8988T (cell line): ENCODE data around the gene PYM1.

Source experiments
- DNase-seq: peaks from one replicate; pipeline ENCODE4 v3.0.0; 2011

The PYM1 gene

DNA sequence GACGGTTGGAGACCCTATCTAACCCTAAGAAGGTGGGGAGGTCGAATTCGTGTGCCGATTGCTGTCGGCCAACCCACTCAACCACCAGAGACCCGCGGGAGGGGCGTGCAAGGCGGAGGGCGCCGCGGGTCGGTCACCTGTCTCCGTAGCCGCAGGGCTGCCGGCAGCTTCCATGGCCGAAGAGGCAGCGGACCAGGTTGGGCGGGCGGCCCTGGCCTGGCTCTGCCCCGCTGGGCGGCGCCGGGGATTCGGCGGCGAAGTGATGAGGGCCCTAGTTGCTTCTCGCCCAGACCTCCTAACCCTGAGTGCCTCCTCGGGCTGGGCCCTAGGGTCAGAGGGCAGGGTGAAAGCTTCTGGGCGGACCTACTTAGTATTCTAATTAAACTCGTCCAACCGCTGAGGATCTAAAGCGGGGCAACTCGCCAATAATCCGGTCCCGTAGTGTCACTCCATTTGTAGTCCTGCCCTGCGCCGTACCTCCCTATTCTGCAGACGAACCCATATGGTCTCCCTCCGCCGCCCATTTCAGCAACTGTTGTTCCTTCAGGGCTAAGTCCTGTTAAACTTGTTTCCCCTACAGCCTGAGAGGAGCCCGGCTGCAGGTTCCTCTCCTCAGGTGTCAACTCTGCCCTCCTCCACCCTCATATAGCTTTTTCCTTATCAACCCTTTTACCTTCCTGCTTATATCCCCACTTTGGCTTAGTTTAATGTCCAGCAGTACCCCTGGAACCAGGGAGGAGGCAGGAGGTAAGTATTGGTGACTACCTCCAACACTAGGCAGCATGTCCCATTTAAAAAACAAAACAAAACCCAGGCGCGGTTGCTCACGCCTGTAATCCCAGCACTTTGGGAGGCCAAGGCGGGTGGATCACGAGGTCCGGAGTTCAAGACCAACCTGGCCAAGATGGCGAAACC is at the start of gene PYM1:
TSS of gene PYM1 (minus strand) at position 307 of the 915 bp plus-strand sequence. CDS start at position 174, 133 bp downstream.
- peak; percentile 57 for DNase-seq

DNA sequence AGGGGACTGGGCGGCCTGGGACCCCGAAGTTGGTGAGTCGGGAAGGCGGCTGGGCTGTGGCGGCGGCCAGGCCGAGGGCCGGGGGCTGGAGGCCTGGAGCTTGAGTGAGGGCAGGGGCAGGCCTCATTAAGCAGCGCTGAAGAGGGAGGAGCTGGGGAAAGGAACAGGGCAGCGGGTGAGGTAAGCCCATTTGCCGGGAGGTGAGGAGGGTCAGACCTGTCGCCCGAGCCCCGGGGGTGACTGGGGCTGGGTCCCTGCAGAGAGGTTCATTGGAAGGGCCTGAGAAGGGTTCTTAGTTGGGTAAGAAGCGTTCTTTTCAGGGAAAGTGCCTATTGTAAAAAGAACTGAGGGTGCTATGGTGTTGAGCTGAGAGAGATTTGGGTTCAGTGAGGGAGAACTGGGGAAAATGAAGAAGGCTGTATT is 46.6 kb upstream of the PYM1 start:
- DNase-seq: no peak

DNA sequence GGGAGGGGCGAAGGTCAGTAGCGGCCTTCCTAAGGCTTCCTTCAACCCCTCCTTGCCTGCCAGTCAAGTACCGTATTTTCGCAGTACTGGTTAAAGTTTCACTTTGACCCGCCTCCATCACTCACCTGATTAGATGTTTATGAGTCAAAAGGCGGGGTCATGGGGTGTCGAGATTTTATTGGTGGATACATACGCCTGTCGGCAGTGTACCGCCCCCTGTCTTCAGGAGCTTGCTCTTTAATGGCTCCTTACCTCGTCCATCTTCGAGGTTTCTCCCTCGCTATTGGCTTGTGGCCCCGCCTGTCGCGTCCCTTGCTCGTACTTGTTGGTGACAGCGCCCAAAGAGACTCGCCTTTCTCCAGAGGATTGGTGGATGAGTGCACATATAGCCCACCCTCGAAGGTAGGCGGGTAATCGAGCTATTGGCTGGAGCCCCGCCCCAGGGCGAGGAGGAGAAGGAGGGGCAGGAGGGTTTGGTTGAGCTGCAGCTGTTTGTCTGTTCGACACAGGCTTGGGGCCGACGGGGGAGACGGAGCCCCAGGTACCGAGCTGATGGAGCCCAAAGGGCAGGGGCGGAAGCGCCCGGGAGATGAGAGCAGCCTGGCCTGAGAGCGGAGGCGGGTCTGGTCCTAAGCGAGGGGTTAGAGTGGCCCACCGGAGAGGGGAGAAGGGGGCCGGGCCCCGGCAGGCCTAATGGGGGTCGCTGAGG is 46.1 kb upstream of the PYM1 start, which contains the start of gene RAB5B:
TSS of gene RAB5B (plus strand) at position 480 of the 709 bp plus-strand sequence. CDS start 12,883 bp downstream, outside the sequence.
- DNase-seq: peak; percentile 80

DNA sequence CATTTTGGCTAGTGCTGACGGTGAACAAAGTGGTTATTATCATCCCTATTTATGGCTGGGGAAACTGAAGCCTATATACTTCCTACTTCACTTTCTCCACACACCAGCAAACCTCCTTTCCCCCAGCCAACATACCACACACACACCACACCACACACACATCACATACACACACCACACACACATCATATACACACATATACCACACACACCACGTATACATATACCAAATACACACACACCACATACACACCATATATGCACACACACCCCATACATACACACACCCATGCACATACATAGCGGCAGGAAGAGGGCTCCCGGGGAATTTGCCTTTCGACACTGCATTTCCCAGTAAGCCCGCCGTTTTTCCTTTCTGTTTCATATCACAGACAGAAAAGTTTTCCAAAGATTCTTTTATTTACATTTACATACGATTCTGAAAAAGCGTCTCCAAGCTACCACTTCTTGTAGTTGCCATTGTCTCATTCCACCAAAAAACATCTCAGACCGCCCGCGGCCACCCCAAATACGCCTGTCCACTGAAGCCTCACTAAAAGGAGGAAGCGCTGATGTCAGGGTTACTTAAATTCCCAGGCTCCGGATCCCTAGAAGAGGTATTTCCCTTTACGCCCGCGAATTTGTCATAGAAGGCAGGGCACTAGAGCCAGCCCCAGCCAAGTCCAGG is 45.4 kb upstream of the PYM1 start:
- no peak for DNase-seq

DNA sequence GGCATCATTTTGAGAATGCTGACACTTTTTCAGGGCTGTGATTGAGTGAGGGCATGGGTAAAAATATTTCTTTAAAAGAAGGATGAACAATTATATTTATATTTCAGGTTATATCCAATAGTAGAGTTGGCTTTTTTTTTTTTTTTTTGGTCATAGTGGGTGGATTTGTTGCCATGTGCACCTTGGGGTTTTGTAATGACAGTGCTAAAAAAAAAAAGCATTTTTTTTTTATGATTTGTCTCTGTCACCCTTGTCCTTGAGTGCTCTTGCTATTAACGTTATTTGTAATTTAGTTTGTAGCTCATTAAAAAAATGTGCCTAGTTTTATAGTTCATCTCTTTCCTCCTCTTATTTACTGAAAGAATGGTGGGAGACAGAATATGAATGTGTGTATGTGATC is 44.8 kb upstream of the PYM1 start:
- no peak for DNase-seq

DNA sequence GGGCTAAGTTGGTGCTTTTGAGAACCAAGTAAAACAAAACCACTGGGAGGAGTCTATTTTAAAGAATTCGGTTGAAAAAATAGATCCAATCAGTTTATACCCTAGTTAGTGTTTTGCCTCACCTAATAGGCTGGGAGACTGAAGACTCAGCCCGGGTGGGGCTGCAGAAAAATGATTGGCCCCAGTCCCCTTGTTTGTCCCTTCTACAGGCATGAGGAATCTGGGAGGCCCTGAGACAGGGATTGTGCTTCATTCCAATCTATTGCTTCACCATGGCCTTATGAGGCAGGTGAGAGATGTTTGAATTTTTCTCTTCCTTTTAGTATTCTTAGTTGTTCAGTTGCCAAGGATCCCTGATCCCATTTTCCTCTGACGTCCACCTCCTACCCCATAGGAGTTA is 44.3 kb upstream of the PYM1 start:
- no peak for DNase-seq

DNA sequence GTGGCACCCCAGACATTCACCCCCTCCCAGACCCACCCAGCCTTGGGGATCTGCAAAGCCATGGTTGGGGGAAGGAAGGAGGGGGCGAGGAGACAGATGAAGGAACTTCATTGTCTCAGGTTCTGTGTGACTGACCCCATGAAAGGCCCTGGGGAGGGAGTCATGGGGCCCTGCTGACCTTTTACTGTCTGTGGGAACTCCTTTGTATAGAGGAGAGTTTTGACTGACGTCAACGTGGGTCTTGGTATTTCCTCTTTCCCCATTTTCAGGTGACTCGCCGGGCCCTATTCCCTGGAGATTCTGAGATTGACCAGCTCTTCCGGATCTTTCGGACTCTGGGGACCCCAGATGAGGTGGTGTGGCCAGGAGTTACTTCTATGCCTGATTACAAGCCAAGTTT is 43.1 kb upstream of the PYM1 start:
- no peak for DNase-seq

DNA sequence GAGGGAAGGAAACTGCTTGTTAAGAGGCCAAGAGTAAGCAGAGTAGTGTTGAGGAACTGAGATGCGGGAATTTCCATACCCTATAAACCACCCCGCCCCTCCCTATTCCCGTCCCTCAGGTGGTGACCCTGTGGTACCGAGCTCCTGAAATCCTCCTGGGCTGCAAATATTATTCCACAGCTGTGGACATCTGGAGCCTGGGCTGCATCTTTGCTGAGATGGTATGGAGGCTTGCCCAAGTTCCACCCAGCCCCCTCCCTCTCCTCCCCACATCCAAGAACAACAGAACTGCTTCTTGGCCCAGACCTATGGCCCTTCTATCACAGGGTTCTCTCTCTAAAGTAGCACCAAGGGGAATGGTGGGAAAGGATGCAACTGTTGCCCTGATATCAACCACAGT is 41.7 kb upstream of the PYM1 start:
- DNase-seq: no peak

DNA sequence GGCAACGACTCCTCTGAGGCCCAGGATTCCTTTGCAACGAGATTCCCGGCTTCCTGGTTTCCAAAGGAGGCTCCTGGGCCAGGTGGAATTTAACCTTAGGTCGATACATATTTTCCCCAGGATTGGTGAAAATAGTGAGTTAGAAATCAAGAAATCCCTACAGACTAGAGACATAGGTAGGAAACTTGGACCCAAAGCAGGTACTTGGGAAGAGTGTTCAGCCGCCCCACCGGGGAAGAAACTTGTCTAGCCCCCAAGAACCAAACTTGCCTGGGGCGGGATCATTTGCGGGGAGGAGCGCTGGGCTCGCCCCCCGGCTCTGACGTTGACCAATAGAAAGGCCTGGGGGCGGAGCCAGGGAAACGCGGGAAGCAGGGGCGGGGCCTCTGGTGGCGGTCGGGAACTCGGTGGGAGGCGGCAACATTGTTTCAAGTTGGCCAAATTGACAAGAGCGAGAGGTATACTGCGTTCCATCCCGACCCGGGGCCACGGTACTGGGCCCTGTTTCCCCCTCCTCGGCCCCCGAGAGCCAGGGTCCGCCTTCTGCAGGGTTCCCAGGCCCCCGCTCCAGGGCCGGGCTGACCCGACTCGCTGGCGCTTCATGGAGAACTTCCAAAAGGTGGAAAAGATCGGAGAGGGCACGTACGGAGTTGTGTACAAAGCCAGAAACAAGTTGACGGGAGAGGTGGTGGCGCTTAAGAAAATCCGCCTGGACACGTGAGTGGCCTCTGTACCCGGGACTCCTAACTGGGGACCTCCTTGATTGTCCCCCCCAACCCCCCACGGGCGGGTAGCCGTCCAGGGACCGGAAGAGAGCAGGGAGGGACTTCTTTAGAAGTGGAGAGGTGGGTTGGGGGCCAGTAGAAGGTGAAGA is 39.0 kb upstream of the PYM1 start, which contains the start of gene CDK2:
TSS of gene CDK2 (plus strand) at position 423 of the 874 bp plus-strand sequence. CDS start at position 602, 179 bp downstream.
- DNase-seq: peak; percentile 77

DNA sequence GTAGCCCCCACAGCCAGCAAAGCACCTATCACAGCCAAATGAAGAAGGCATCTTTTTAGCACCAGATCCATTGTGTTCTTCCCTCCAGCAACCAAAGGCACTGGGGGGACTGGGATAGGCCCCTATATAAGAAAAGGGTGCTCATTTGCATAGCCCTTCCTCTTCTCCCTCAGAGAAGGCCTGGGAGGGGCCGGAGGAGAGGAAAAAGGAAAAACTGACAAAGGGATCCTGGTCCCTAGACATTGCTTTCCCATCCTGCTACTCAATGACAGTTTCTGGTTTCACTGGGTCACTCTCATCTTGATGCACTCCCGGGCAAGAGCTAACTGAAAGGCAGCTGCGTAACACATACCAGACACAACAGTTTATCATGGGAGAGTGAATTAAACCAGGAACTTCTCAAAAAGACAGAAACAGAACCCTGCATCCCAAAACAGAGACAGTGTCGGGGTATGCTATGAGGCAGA is 38.3 kb upstream of the PYM1 start, which contains the start of gene PMEL:
TSS of gene PMEL (minus strand) at position 102 of the 467 bp plus-strand sequence. CDS start at position 71, 31 bp downstream.
- DNase-seq: no peak

DNA sequence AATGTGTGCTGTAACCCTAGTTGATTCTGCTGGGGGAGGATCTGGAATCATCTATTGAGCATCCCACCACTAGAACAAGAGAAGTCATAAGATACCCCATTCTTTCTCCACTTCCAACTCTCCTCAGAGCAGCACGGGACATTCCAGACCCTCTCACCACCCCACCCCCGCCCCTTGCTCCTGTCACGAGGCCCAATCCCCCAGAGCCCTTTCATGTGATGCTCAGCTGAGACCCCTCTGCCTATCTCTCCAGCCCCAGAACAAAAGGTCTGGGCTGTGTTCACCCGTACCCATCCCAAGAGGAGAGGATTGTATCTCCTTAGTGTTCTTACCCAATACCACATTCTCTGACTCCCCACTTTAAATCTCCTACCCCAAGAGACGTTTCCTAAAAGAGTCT is 37.5 kb upstream of the PYM1 start:
- no peak for DNase-seq

DNA sequence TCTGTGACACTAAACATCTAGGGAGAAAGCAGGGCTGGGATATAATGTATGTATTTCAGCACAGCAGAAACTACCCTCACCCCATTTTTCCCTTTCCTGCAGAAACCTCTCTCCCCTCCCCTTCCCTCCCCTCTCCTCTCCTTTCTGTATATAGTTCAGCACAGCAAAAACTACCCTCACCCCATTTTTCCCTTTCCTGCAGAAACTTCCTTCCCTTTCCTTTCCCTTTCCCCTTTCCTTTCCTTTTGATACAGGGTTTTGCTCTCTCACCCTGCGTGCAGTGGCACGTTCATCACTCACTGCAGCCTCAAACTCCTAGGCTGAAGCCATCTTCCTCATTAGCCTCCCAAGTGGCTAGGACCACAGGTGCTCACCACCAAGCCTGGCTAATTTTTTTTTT is 36.1 kb upstream of the PYM1 start:
- DNase-seq: no peak

DNA sequence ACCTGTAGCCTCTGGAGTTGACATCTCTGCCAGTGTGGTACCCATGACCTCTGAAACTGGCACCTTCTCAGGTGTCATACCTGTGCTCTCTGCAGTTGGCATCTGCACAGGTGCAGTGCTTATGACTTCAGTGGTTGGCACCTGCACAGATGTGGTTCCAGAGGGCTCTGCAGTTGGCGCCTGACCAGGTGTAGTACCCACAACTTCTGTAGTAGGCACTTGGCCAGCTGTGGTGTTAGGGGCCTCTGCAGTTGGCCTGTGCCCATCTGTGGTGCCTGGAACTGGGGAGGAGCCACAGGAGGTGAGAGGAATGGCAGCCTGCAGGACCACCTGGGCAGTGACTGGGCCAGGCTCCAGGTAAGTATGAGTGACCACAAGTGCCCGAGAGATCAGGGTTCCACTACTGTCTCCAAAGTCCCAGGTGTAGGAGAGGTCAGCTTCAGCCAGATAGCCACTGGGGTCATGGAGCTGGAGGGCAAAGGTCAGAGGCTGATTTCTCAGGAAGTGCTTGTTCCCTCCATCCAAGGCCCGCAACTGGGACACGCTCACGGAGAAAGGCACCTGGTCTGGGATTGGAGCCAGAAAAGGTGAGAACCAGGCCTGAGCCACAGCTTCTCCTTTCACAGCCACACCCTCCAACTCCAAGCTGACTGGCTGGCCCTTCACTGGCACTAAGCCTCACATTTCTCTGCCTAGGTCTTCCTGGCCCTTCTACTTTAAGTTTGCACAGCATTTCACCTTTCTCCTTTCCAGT is 29.6 kb upstream of the PYM1 start:
- no peak for DNase-seq

DNA sequence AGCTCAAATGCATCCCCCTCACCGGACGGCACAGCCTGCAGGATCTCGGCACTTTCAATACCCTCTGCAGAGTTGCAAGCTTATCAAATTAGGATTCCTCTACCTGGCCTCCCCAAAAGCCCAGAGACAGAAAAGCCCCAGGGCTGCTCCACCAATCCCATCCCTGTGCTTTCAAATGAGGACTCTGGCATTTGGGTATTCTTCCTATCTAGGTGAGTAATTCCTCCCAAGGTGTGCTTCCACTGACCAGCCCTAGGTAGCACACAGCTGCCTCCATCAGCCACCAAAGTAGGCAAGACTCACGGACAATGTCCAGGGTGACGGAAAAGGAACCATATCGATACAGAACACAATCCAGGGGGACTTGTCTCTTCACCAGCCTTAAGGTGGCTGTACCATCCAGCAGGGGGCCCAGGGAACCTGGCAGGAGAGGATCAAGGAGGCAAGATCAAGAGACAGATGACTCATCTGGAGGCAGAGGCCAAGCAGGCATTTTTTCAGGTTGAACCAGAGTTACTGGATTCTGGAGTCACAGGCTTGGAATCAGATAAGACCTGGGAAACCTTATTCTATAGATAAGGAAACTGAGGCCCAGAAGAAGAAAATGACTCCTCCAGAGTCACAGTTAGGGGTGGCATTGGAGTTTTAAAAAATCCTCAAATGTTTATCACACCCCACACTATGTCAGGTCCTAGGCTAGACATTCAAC is 28.3 kb upstream of the PYM1 start:
- DNase-seq: peak; percentile 75

DNA sequence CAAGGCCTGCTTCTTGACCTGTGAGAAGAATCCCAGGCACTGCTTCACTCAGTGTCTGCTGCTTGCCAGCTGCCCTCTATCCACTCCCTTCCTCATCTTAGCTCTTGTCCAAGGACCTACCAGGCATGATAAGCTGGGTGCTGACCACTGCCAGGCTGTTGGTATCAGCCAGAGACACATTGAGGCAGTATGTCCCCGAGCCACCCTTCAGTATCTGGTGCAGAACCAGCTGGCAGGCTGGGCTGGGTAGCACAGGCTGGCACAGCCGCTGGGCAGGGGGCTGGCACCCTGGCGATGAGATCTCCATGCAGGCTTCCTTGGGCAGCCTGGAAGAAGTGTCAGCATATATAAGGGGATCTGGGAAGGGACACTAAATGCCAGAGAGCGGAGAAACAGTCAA is 27.6 kb upstream of the PYM1 start:
- no peak for DNase-seq

DNA sequence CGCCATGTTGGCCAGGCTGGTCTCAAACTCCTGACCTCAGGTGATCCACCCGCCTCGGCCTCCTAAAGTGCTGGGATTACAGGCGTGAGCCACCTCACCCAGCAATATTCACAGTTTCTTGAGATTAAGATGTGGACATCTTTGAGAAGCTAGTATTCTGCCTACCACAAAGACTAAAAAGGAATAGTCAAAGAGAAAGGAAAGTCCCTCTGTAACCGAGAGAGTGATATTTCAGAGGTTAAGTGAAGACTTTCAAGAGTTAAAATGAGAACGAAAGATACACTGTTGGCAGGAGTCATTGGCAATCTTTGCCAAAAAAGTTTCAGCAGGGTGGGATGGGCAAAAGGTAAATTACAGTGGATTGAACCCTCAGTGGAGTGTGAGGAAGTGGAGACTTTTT is 18.9 kb upstream of the PYM1 start:
- DNase-seq: no peak

DNA sequence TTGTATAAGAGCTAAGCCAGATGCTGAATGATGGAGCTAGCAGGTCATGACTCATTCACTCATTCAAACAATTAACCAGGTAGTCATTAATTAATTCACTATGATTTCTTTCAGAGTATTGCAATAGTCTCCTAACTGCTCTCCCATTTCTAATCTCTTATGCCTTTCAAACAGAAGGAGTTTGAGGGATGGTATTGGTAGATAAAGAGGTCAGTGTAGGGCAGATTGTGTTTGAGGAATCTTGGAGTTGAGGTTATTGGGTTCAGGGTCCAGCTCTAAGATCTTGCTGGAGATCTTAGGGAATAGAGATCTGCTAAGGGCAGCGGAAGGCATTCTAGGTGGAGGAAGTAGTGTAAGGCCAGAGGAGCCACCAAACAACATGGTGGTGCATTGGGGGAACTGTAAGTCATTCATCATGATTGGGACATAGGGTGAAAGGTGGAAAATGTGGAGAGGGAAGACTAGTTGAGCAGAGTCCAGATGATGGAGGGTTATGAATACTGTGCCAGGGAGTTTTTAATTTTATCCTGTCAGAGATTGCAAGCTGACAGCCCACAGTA is 15.0 kb upstream of the PYM1 start:
- no peak for DNase-seq

DNA sequence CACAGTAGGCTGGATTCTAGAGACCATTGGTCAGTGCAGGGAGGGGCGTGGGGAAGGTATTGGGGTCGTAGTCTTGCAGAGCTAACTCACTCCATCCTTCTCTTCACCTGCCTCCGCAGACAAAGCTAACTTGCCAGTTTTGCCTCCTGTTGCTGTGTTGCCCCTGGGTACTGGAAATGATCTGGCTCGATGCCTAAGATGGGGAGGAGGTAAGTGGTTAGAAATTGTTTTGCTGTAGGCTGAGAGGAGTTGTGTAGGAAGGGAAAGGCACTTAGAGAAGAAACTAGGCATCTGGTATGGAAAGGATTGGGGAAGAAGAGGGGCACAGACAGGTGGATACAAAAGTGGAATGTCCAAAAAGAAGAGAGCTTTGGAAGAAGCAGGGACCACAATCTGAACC is 14.4 kb upstream of the PYM1 start:
- no peak for DNase-seq

DNA sequence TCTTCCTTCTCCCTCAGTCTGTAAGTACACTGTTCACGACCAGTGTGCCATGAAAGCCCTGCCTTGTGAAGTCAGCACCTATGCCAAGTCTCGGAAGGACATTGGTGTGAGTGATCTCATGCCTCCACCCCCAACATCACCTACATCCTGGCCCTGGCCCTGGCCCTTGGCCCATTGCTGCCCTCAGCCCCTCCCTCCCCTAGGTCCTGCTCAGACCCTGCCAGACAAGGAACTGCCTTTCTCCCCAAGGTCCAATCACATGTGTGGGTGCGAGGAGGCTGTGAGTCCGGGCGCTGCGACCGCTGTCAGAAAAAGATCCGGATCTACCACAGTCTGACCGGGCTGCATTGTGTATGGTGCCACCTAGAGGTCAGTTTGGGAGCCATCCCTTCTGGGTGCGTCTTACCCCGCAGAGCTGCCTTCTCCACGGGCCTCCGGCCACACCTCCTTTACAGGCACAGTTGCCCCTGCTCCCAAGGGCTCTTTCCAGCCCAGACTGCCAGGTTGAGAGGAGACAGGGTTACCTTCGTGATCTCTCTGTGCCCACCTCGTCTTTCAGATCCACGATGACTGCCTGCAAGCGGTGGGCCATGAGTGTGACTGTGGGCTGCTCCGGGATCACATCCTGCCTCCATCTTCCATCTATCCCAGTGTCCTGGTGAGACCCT is 12.5 kb upstream of the PYM1 start:
- peak; percentile 62 for DNase-seq
